ENCODE measurements around the gene RPRD2. TPM values are rescaled to one million over a fixed set of nuclear protein-coding genes. Genes with fewer than 3 reads are reported as not detected.
"Not testable (repeated sequence)": the region's sequence is repeated elsewhere in the genome, so short reads cannot be mapped to it uniquely, and the experiment has no call there.

RPRD2 gene
- total and polyA plus RNA-seq, 7 donors, result 5.0 to 33.7 (median 22.1) TPM

DNA sequence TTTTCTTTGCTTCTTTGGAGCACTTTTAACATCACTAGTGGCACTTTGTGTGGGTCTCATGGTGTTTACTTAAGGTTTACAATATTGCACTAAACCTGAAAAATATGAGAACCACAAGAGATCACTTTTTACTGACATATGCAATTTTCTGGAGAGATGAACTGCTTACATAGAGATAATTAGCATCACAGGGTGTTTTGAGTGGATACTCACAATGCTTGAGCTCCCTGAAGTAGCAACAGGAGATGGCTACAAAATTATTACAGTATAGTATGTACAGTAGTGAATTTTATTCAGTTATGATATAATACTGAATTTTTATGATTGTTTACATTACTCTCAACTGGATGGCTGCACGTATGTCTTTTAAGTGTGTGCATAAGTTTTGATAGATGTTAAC is 22.6 kb downstream of the RPRD2 start:
- Histone ChIP-seq H3K9me3 (no peaks in the 10 kb centered on the region), H3K36me3 (ENCODE audit: insufficient read depth in 1 of 2, low read depth in 1 of 2) (no peaks in the 10 kb centered on the region), H3K27ac (no peak overlapping the region), H3K4me1 (peaks cover 39% of the 10 kb centered on the region), H3K4me3 (no peak overlapping the region), H3K27me3 (ENCODE audit: insufficient read depth in 3 of 3, low read length in 2 of 3) (no peaks in the 10 kb centered on the region)
- intact Hi-C loops (cut with DNase I), result no loop called here
- ATAC-seq, result no peak
- 73 to 85% (median 74%) methylated on average over 1 of the region's 1 CpG for WGBS, 3 donors
- TF ChIP-seq, protein P1, sequence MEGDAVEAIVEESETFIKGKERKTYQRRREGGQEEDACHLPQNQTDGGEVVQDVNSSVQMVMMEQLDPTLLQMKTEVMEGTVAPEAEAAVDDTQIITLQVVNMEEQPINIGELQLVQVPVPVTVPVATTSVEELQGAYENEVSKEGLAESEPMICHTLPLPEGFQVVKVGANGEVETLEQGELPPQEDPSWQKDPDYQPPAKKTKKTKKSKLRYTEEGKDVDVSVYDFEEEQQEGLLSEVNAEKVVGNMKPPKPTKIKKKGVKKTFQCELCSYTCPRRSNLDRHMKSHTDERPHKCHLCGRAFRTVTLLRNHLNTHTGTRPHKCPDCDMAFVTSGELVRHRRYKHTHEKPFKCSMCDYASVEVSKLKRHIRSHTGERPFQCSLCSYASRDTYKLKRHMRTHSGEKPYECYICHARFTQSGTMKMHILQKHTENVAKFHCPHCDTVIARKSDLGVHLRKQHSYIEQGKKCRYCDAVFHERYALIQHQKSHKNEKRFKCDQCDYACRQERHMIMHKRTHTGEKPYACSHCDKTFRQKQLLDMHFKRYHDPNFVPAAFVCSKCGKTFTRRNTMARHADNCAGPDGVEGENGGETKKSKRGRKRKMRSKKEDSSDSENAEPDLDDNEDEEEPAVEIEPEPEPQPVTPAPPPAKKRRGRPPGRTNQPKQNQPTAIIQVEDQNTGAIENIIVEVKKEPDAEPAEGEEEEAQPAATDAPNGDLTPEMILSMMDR (IDR thresholded peaks at IDR 0.05), result no peak
- no peak for DNase-seq

DNA sequence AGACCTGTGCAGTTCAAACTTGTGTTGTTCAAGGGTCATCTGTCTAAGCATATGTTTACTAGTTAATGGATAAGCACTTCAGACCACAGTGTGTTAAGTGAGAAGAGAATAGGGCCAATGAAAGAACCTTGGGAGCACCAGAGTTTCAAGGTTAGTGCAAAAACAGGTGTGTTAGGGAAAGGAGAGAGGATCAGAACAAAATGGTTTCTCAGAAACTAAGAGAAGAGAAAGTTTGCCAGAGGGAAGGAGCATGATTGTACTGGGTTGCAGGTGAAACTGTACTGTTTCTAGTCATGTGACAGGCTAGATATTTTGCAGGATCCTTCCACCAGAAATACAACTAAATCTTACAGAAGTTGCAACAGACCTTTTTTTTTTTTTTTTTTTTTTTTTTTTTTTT is 23.3 kb downstream of the RPRD2 start:
- peaks cover 39% of the 10 kb centered on the region for H3K4me1 ChIP-seq
- H3K27me3 ChIP-seq (ENCODE audit: insufficient read depth in 3 of 3, low read length in 2 of 3), result no peaks in the 10 kb centered on the region
- H3K4me3 ChIP-seq, result no peak overlapping the region
- no peaks in the 10 kb centered on the region for H3K36me3 ChIP-seq (ENCODE audit: insufficient read depth in 1 of 2, low read depth in 1 of 2)
- ATAC-seq (peak in 2 of 4 donors; percentile 20 to 40), DNase-seq (no peak)
- no peaks in the 10 kb centered on the region for H3K9me3 ChIP-seq
- H3K27ac ChIP-seq, result no peak overlapping the region
- intact Hi-C loops (cut with DNase I), result no loop called here
- TF ChIP-seq, protein P1 (IDR thresholded peaks at IDR 0.05), result no peak

- Histone ChIP-seq H3K9me3 (no peaks in the 10 kb centered on the region), H3K27me3 (ENCODE audit: insufficient read depth in 3 of 3, low read length in 2 of 3) (no peaks in the 10 kb centered on the region), H3K36me3 (ENCODE audit: insufficient read depth in 1 of 2, low read depth in 1 of 2) (no peaks in the 10 kb centered on the region), H3K27ac (no peak overlapping the region), H3K4me3 (no peak overlapping the region), H3K4me1 (peaks cover 39% of the 10 kb centered on the region)
- DNase-seq (no peak), ATAC-seq (no peak)
- TF ChIP-seq, protein P1 (IDR thresholded peaks at IDR 0.05), result no peak
- WGBS, 3 donors, result 82 to 89% (median 86%) methylated on average over 5 of the region's 5 CpGs
- intact Hi-C loops (cut with DNase I), result no loop called here
These were observed 24.3 kb downstream of the RPRD2 start for GRCh38 chr1:150388241-150388640.

DNA sequence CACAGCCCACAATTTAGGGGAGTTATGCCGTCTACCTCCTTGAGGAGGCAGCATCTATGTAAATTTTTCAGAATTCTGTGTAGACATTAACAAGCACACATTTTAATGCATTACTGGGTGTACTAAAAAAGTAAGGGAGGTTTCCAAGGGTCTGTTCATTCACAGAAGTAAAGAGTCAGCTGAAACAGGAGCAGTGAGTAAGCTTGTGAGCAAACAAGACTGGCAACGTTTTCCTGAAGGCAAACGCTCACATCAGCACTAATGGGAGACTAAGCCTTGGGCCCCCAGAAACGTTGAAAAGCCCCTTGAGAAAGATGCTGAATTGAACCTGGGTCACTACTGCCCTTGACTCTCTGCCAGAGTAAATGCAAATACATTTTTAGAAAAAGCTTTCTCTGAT is 25.7 kb downstream of the RPRD2 start:
- H3K27ac ChIP-seq, result peak overlapping the region; percentile 3
- intact Hi-C loops (cut with DNase I), result no loop called here
- peaks cover 29% of the 10 kb centered on the region for H3K4me1 ChIP-seq
- no peaks in the 10 kb centered on the region for H3K9me3 ChIP-seq
- H3K36me3 ChIP-seq (ENCODE audit: insufficient read depth in 1 of 2, low read depth in 1 of 2), result no peaks in the 10 kb centered on the region
- no peak overlapping the region for H3K4me3 ChIP-seq
- DNase-seq, result no peak
- 25 to 34% (median 32%) methylated on average over 4 of the region's 4 CpGs for WGBS, 3 donors
- no peaks in the 10 kb centered on the region for H3K27me3 ChIP-seq (ENCODE audit: insufficient read depth in 3 of 3, low read length in 2 of 3)
- TF ChIP-seq, protein P1 (IDR thresholded peaks at IDR 0.05), result no peak
- ATAC-seq, result peak in 2 of 4 donors; percentile 62 to 71

GRCh38 chr1:150392627-150393026 is 28.7 kb downstream of the RPRD2 start:
- no peak for DNase-seq
- intact Hi-C loops (cut with DNase I), result no loop called here
- Histone ChIP-seq H3K27ac (no peak overlapping the region), H3K4me1 (peaks cover 20% of the 10 kb centered on the region), H3K27me3 (ENCODE audit: insufficient read depth in 3 of 3, low read length in 2 of 3) (no peaks in the 10 kb centered on the region), H3K36me3 (ENCODE audit: insufficient read depth in 1 of 2, low read depth in 1 of 2) (no peaks in the 10 kb centered on the region), H3K9me3 (peaks cover 6% of the 10 kb centered on the region), H3K4me3 (no peak overlapping the region)
- 60 to 74% (median 70%) methylated on average over 3 of the region's 3 CpGs for WGBS, 3 donors
- ATAC-seq, result no peak
- TF ChIP-seq, protein P1 (IDR thresholded peaks at IDR 0.05), result no peak

DNA sequence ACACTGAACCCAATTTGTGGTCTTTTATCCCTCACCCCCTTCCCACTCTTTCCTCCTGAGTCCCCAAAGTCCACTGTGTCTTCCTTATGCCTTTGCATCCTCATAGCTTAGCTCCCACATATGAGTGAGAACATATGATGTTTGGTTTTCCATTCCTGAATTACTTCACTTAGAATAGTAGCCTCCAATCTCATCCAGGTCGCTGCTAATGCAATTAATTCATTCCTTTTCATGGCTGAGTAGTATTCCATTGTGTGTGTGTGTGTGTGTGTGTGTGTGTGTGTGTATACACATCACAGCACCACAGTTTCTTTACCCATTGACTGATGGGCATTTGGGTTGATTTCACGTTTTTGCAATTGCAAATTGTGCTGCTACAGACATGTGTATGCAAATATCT is 31.2 kb downstream of the RPRD2 start:
- WGBS, 3 donors, result 91 to 98% (median 97%) methylated on average over 2 of the region's 2 CpGs

More for the DNA sequence above, 31.2 kb downstream of the RPRD2 start:
- ATAC-seq; H3K27ac ChIP-seq; H3K27me3 ChIP-seq (ENCODE audit: insufficient read depth in 3 of 3, low read length in 2 of 3); DNase-seq; H3K4me1 ChIP-seq; H3K36me3 ChIP-seq (ENCODE audit: insufficient read depth in 1 of 2, low read depth in 1 of 2); H3K4me3 ChIP-seq; H3K9me3 ChIP-seq; intact Hi-C loops (cut with DNase I): not testable (repeated sequence)
